Ovary (tissue), 9 donors: ENCODE data around the gene ZFP91. TPM values are rescaled to one million over a fixed set of nuclear protein-coding genes. Genes with fewer than 3 reads are reported as not detected.

ENCODE experiments used
- DNase-seq, 5 donors: peaks; one replicate each; pipeline ENCODE4 v3.0.0-alpha.2; 2019 to 2020
- H3K27ac ChIP-seq, 2 donors: fragments of 200-600 bp; one replicate each; pipeline versions ENCODE4 v1.5.1 to v1.8.0; 2019 to 2022
- H3K27me3 ChIP-seq: fragments of 200-600 bp; one replicate; pipeline ENCODE4 v1.8.0; 2022
- H3K36me3 ChIP-seq: fragments of 200-600 bp; sonication (generic); one replicate; pipeline ENCODE4 v1.5.1; 2019
- H3K4me1 ChIP-seq: one replicate; pipeline ENCODE4 v1.8.1; 2013; ENCODE audit warnings: mild to moderate bottlenecking, moderate library complexity; ENCODE audit not compliant: insufficient read depth
- H3K4me3 ChIP-seq: fragments of 200-600 bp; sonication (generic); one replicate; pipeline ENCODE4 v1.5.1; 2017
- H3K9me3 ChIP-seq, 2 donors: fragments of 200-600 bp in 1 of 2; sonication (generic) in 1 of 2; one replicate each; pipeline versions ENCODE4 v1.5.1 to v1.8.1; 2013 to 2019; ENCODE audit warnings: mild to moderate bottlenecking in 1 of 2, moderate library complexity in 1 of 2
- EP300 ChIP-seq: sonication (generic); formaldehyde crosslinking; IDR thresholded peaks from one replicate; pipeline ENCODE4 v1.6.1; 2017; ENCODE audit warnings: antibody characterized with exemption
- POLR2A ChIP-seq: fragments of 450-650 bp; IDR thresholded peaks from one replicate; pipeline ENCODE4 v1.6.1; 2017; ENCODE audit warnings: antibody characterized with exemption, mild to moderate bottlenecking, moderate library complexity
- WGBS, 3 donors: extraction: QIAGEN DNeasy Blood & Tissue Kit in 1 of 3; methylation state at CpG; one replicate each; pipeline versions ENCODE4 v1.1.5 to v1.1.7; 2013 to 2017; 5-methylcytosine and 5-hydroxymethylcytosine counted together
- intact Hi-C, 4 donors: fragments of 100-400 bp; cut with DNase I; formaldehyde crosslinking; loops; one replicate each; pipeline versions ENCODE4 v1.11.0 to v1.15.1; 2022 to 2023
- polyA plus RNA-seq, 2 donors: library from polyadenylated mRNA; stranded (reverse); fragments of 200-250 nt in 1 of 2; fragments of 350-450 nt in 1 of 2; fragmentation: Illumina TruSeq in 1 of 2; extraction: RNeasy Lipid Tissue Mini Kit (QIAGEN cat#74804) in 1 of 2; gene quantifications; one replicate each; pipeline ENCODE4 v1.2.3, GENCODE V29; 2013 to 2014
- total RNA-seq, 7 donors: library from RNA; depleted of rRNA in 2 of 7; stranded (reverse); fragments of >200 nt in 2 of 7; fragmentation: NEBNext Ultra II Directional in 3 of 7; extraction: Animal tissue kit (Norgen Biotek cat#: 25700) in 3 of 7; gene quantifications; one replicate each; pipeline versions ENCODE4 v1.1.0 to v1.2.4, GENCODE V29; 2016 to 2023
- TF ChIP-seq, protein P1 (sequence below), 3 donors: fragments of 450-650 bp in 2 of 3; fragments of 200-600 bp in 1 of 3; IDR thresholded peaks; one replicate each; pipeline versions ENCODE4 v1.5.1 to v1.8.0; 2016 to 2022; ENCODE audit warnings: antibody characterized with exemption in 3 of 3, mild to moderate bottlenecking in 1 of 3
- donor health status: DM: no; HTN: no; CAD: no; lungs with moderate emphysema.
- donor health status: DM: no; HTN: no; CAD: no.
- donor health status: Bipolar disorder and iron deficiency.
- donor health status: DM: yes; HTN: yes; CAD: no.
- donor health status: DM: no; HTN: no; CAD: no.
- donor health status: DM: yes; HTN: yes; CAD: no.

ZFP91 gene
- total and polyA plus RNA-seq, 9 donors, result 19.7 to 55.6 (median 39.5) TPM

DNA sequence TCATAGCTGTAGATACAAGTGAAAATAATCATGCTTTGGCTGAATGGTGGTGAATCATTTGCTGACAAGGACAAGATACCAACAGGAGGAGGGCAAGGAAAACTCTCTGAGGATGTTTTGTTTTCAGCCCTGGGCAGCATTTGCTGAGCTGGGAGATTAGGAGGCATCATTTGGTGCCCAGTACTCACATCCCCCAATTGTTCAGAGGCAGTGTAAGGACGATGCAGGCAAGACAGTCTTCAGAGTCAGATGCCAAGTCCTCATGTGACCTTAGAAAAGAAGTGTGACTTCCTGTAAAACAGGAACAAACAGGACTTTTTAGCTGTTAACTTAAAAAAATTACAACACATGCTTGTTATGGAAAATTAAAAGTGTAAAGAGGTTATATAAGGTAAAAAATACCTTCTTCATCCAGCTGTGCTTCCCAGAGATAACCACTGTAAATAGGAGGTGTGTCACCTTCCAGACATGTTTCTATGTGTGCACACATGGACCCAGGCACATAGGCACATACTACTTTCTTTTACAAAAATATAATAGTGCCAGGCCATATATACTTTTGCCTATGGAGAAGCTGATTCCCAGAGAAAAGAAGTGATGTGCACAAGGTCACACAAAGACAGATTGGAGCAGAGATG, 61.6 kb downstream of the ZFP91 start:
- no peak for DNase-seq
- Histone ChIP-seq H3K4me1 (peaks cover 9% of the 10 kb centered on the region), H3K9me3 (no peaks in the 10 kb centered on the region), H3K36me3 (no peaks in the 10 kb centered on the region), H3K27me3 (no peaks in the 10 kb centered on the region), H3K4me3 (no peak overlapping the region), H3K27ac (no peak overlapping the region)
- no peak for TF ChIP-seq POLR2A
- 0 to 3% (median 2%) methylated on average over 1 of the region's 1 CpG for WGBS, 3 donors
- intact Hi-C loops, result no loop called here

DNA sequence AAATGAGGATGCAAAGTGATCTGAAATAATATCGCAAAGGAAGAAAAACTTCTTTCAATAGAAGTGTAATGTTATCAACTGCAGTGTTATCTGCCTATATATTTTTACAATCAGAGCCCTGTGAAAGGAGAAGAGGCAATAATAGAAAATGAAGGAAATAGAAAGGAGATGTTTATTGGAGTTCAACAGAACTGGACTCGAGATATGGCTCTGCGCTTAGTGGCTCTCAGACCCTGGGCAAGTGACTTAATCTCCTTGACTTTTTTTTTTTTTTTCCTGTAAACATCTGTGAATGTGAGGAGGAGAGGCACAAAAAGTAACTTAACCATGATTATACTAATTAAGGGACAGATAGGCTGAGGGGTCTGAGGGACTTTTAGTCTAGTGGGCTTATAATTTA, 62.5 kb downstream of the ZFP91 start:
- WGBS, 3 donors, result 39 to 42% (median 41%) methylated on average over 3 of the region's 3 CpGs
- intact Hi-C loops, result no loop called here
- DNase-seq, result no peak
- H3K4me3 ChIP-seq, result no peak overlapping the region
- H3K4me1 ChIP-seq, result peaks cover 9% of the 10 kb centered on the region
- no peaks in the 10 kb centered on the region for H3K27me3 ChIP-seq
- H3K27ac ChIP-seq, result no peak overlapping the region
- no peaks in the 10 kb centered on the region for H3K9me3 ChIP-seq
- no peaks in the 10 kb centered on the region for H3K36me3 ChIP-seq
- TF ChIP-seq, protein P1, sequence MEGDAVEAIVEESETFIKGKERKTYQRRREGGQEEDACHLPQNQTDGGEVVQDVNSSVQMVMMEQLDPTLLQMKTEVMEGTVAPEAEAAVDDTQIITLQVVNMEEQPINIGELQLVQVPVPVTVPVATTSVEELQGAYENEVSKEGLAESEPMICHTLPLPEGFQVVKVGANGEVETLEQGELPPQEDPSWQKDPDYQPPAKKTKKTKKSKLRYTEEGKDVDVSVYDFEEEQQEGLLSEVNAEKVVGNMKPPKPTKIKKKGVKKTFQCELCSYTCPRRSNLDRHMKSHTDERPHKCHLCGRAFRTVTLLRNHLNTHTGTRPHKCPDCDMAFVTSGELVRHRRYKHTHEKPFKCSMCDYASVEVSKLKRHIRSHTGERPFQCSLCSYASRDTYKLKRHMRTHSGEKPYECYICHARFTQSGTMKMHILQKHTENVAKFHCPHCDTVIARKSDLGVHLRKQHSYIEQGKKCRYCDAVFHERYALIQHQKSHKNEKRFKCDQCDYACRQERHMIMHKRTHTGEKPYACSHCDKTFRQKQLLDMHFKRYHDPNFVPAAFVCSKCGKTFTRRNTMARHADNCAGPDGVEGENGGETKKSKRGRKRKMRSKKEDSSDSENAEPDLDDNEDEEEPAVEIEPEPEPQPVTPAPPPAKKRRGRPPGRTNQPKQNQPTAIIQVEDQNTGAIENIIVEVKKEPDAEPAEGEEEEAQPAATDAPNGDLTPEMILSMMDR (IDR thresholded peaks at IDR 0.05), result no peak
- no peak for TF ChIP-seq EP300
- no peak for TF ChIP-seq POLR2A

DNA sequence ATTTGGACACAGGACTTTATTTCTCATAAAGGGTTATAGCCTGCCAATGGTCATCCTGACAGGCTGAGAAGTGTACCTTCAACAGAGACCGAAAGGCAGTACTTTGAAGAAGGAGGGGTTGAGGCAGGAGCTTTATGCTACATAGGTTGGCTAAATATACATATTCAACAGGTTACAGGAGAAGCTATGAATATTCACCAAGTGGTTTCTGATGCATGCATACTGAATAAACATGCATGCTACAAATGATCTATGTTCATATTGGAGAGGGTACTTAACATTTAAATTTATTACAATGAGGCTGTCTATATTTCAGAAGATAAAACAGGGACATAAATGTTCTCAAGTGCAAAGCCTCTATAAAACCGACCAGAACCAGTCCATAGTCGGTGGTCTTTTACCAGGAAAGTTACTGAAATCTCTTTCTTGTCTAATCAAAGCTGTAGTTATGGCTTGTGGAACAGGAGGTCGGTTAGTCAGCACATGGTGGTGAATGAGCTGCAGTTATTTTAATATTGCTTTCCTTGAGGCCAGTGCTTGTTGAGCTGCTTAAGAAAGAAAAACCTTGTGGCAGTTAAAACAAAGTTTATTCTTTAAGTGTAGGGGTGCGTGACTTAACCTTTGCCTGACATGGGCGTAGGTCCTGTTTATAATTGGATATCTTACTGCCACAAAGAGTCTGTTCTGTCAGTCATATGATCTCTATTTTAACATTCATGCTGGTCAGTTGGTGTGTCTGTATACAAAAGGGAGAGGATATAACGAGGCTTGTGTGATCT, 63.1 kb downstream of the ZFP91 start:
- Histone ChIP-seq H3K4me3 (no peak overlapping the region), H3K4me1 (peaks cover 9% of the 10 kb centered on the region), H3K27ac (no peak overlapping the region), H3K36me3 (no peaks in the 10 kb centered on the region), H3K9me3 (no peaks in the 10 kb centered on the region), H3K27me3 (no peaks in the 10 kb centered on the region)
- DNase-seq, result no peak
- intact Hi-C loops, result no loop called here
- TF ChIP-seq, protein P1 (IDR thresholded peaks at IDR 0.05), result no peak
- no peak for TF ChIP-seq POLR2A
- TF ChIP-seq EP300, result no peak
- WGBS, 3 donors, result 69 to 77% (median 73%) methylated on average over 7 of the region's 7 CpGs

DNA sequence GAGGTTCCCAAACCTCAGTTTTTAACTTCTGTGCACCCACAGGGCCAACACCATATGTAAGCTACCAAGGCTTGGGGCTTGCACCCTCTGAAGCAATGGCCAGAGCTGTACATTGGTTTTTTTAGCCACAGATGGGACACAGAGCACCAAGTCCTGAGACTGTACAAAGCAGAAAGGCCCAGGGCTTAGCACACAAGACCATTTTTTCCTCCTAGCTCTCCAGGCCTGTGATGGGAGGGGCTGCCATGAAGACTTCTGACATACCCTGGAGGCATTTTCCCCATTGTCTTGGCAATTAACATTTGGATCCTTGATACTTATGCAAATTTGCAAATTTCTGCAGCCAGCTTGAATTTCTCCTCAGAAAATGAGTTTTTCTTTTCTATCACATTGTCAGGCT, 67.0 kb downstream of the ZFP91 start:
- no peaks in the 10 kb centered on the region for H3K9me3 ChIP-seq
- H3K36me3 ChIP-seq, result no peaks in the 10 kb centered on the region

More for the DNA sequence above, 67.0 kb downstream of the ZFP91 start:
- no peak for DNase-seq
- no peak overlapping the region for H3K27ac ChIP-seq
- TF ChIP-seq EP300, result no peak
- TF ChIP-seq POLR2A, result no peak
- TF ChIP-seq, protein P1 (IDR thresholded peaks at IDR 0.05), result no peak
- intact Hi-C loops, result no loop called here
- H3K4me3 ChIP-seq, result no peak overlapping the region
- no peaks in the 10 kb centered on the region for H3K27me3 ChIP-seq
- peaks cover 3% of the 10 kb centered on the region for H3K4me1 ChIP-seq
